Thyroid gland (tissue), 4 donors: ENCODE results near the gene CFAP43.

Experiments used
- POLR2A ChIP-seq, 2 donors: fragments of 450-650 bp; IDR thresholded peaks; one replicate each; pipeline ENCODE4 v1.6.1; 2017; ENCODE audit warnings: antibody characterized with exemption in 2 of 2, mild to moderate bottlenecking in 2 of 2, moderate library complexity in 1 of 2
- TF ChIP-seq, protein P1 (sequence below), 6 experiments: fragments of 200-600 bp in 3 of 6; fragments of 450-650 bp in 3 of 6; sonication (generic) in 3 of 6; IDR thresholded peaks; one replicate each; pipeline ENCODE4 v1.5.1; 2016 to 2019; ENCODE audit warnings: antibody characterized with exemption in 6 of 6, mild to moderate bottlenecking in 2 of 6, inconsistent platforms in 1 of 6, moderate library complexity in 1 of 6

DNA sequence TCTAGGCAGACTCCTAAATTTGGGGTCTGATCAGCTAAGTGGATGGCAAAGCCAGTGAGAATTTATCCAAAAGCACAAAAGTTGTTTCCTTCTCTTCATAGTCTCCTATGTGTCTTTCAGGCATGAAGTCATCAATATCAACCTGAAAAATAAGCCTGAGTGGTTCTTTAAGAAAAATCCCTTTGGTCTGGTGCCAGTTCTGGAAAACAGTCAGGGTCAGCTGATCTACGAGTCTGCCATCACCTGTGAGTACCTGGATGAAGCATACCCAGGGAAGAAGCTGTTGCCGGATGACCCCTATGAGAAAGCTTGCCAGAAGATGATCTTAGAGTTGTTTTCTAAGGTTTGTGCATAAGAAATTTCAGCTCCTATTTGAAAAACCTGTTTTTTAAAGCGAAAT is 27.3 kb upstream of the CFAP43 start:
- TF ChIP-seq, protein P1, sequence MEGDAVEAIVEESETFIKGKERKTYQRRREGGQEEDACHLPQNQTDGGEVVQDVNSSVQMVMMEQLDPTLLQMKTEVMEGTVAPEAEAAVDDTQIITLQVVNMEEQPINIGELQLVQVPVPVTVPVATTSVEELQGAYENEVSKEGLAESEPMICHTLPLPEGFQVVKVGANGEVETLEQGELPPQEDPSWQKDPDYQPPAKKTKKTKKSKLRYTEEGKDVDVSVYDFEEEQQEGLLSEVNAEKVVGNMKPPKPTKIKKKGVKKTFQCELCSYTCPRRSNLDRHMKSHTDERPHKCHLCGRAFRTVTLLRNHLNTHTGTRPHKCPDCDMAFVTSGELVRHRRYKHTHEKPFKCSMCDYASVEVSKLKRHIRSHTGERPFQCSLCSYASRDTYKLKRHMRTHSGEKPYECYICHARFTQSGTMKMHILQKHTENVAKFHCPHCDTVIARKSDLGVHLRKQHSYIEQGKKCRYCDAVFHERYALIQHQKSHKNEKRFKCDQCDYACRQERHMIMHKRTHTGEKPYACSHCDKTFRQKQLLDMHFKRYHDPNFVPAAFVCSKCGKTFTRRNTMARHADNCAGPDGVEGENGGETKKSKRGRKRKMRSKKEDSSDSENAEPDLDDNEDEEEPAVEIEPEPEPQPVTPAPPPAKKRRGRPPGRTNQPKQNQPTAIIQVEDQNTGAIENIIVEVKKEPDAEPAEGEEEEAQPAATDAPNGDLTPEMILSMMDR (IDR thresholded peaks at IDR 0.05), result no peak
- TF ChIP-seq POLR2A (IDR thresholded peaks at IDR 0.05), result peak in 1 of 2 donors; percentile 27
